Left ventricle myocardium superior (tissue), 1 donor: ENCODE data around the gene ETV6. TPM values are rescaled to one million over a fixed set of nuclear protein-coding genes. Genes with fewer than 3 reads are reported as not detected.

Experiments
- ATAC-seq: fragments of 200-7000 bp; cut with Tn5 transposase; one replicate; pipeline ENCODE4 v1.9.1; 2020; ENCODE audit warnings: mild to moderate bottlenecking, moderate library complexity
- DNase-seq: peaks from one replicate; pipeline ENCODE4 v3.0.0-alpha.2; 2020
- intact Hi-C: fragments of 100-400 bp; cut with micrococcal nuclease; formaldehyde crosslinking; loops from one replicate; pipeline ENCODE4 v1.11.0; 2022
- total RNA-seq: library from RNA; stranded (reverse); fragmentation: NEBNext Ultra II Directional; extraction: Animal tissue kit (Norgen Biotek cat#: 25700); gene quantifications from one replicate; pipeline ENCODE4 v1.2.1, GENCODE V29; 2021
- donor health status: DM: no; HTN: yes; CAD: no; lungs with severe emphysema.

Gene ETV6
- total RNA-seq, 1 donor from 2014 or later: 14.7 TPM

- DNase-seq (no peak), ATAC-seq (no peak)
- intact Hi-C loops: no loop called here
Observed at GRCh38 chr12:11762723-11763326, 113.4 kb downstream of the ETV6 start.

DNA sequence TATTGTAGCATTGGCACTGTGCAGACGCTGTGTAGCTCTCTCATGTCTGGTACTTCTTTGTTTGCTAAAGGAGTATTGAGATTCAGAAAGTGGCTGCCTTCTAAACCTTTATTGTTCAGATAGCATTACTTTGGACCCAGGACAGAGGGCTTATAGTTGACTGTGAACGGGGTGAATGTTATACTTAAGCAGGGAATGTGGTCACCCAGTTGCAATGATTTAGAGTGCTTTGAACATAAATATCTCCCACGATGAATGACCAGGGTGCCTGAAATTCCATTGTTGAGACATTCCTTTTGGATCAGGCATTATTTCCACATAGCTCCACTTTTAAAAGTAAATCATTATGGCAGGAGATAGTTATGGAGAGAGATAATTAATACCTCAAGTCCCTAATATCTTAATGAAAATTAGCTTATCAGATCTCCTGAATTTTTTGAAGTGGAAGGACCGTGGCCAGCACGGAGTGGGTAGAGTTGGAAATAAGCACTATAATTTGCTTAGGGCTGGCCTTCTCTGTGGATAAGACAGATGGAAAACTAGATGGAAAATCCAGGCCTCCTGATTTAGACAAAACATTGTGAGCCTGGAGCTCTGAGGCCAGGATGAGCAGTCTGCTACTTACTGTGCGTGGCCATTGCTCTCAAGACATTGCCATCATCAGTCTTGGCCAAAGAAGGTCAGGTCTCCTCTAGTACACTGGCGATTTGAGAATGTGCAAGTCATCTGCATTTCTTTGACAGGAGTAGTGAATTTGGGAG is 114.5 kb downstream of the ETV6 start:
- intact Hi-C loops: no loop called here
- ATAC-seq: no peak
- DNase-seq: no peak

DNA sequence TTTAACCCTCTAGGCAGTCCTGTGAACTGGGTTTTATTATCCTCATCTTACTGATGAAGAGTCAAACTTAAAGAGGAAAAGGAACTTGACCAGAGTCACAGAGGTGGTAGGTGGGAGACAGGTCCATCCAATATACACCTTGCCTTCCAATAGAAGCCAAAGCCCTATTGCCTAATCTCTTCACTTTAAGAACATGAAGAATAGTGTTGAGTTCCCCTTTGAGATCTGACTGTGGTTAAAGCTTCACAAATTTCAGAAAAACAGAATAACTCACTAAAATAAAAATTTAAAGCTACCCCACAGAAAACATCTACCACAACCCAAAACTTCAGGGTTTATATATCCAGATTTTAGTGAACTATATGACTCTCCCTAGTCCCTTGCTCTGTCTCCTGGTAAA is 115.4 kb downstream of the ETV6 start:
- DNase-seq: no peak
- no peak for ATAC-seq
- intact Hi-C loops: no loop called here

- intact Hi-C loops: no loop called here
- ATAC-seq (no peak), DNase-seq (no peak)
Observed at GRCh38 chr12:11765421-11765816, 115.9 kb downstream of the ETV6 start.

GRCh38 chr12:11765817-11766794 is 116.6 kb downstream of the ETV6 start:
- peak; percentile 76 for ATAC-seq
- DNase-seq: peak; percentile 33
- intact Hi-C loops: no loop called here

DNA sequence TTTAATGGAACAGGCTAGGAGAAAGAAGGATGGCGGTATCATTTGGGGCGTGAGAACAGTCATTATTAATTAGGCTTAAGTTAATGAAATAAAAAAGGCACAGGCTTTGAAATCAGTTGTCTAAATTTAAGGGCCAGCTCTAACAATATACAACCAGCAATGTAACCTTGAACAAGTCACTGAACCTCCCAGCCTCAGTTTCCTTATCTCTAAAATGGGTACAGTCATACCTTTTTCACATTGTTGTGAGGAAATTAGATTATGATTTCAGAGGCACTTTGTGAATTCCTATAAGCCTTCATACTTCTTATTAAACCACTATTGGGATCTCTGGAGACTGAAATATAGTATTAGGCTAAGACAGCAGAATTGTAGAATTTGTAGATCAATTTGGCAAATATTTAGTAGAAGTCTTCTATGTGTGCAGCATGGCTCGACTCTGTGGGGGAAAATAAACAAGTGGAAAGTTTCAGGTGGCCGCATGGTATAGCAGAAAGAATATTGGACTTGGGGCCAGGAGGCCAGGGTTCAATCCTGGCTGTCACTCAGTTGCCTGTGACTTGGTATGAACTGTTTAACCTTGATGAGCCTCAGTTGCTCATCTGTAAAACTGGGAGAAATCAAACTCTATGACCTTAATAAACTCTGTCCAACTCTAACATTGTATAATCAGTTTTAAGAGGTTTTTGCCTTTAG is 117.7 kb downstream of the ETV6 start:
- intact Hi-C loops: no loop called here
- ATAC-seq: no peak
- no peak for DNase-seq

- no peak for DNase-seq
- intact Hi-C loops: no loop called here
- peak; percentile 27 for ATAC-seq
Observed at GRCh38 chr12:11767798-11768197, 118.3 kb downstream of the ETV6 start.

GRCh38 chr12:11768233-11768965 is 118.9 kb downstream of the ETV6 start:
- DNase-seq (no peak), ATAC-seq (no peak)
- intact Hi-C loops: no loop called here

GRCh38 chr12:11769723-11770514 is 120.4 kb downstream of the ETV6 start:
- DNase-seq (no peak), ATAC-seq (no peak)
- intact Hi-C loops: no loop called here

- DNase-seq (no peak), ATAC-seq (peak; percentile 31)
- intact Hi-C loops: no loop called here
Observed at GRCh38 chr12:11771356-11771755, 121.9 kb downstream of the ETV6 start.

DNA sequence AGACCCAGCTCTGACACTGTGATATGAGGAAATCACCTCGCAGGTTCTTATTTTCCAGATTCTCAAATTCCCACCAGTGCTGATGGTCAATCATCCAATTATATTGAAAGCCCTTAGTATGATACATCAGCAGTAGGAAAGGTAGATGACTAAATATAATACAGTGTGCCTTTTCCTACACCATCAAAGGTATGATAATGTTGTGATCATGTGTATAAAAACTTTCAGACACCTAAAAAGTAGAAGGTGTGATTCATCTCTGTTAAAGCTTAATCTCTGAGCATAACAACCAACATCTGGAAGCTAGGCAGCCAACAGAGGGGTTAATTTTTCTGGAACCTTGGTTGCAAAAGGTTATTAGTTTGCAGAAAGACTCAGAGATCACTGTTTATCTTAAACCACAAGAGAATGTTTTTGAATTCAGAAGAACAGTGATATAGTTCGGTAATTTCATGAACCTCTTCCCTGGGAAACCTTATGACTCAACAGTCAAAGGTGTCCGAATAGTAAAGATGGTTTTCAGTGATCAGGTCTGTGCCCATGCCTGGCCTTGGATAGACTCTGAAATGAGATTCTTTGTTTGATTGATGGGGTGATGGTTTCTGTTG is 122.5 kb downstream of the ETV6 start:
- intact Hi-C loops: no loop called here
- no peak for ATAC-seq
- no peak for DNase-seq

GRCh38 chr12:11773889-11774677 is 124.6 kb downstream of the ETV6 start:
- intact Hi-C loops: no loop called here

DNA sequence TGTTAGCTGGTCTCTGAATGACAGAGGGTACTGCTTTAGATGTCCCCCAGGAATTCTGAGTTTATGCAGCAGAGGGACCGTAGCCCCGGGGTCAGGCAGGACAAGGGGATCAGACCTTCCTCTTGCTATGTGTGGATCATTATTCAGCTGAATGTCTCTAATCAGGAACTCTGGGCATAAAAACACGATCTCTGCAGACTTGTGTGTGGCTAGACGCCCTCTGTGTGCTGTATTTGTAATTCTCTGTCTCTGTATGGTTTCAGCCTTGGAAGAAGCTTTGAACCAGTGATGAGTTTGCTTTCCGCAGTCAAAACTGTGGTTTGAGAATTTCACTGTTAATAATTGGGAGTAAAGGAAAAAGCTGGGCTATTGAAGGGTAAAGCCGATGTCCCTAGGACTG is 125.3 kb downstream of the ETV6 start:
- DNase-seq: no peak
- no peak for ATAC-seq
- intact Hi-C loops: no loop called here

More at GRCh38 chr12:11773889-11774677, 124.6 kb downstream of the ETV6 start:
- DNase-seq (peak; percentile 35), ATAC-seq (peak; percentile 25)

DNA sequence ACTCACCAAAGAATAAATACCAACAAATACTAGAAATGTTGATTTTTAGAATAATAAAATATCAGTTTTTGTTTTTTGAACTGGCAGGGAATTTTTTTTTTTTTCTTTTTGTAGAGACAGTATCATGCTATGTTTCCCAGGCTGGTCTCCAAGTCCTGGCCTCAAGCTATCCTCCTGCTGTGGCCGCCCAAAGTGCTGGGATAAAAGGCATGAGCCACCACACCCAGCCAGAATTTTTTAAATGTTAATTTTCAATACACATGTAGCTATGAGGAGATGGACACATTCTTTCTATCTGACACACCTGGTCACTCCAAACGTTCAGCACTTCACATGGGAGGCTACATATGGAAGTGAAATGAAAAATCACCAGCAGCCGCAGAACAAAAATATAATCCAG is 126.8 kb downstream of the ETV6 start:
- no peak for ATAC-seq
- intact Hi-C loops: no loop called here
- no peak for DNase-seq

DNA sequence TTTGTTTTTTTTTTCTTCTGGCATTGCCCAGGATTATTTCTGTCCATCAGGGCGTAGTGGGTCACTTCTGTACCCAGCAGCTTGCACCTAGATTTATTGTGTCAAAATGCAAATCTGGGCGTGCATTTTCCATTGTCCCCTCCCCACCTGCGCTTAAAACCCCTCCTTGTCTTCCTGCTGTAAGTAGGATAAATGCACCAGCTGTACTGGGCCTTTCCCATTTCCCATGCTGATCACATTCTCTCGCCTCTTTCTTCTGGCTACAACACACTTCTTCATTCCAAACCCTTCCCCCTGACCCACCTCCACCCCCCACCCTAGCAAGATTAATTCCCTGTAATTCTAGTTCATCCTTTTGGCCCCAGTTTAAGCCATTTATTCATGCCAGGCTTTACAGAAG is 128.0 kb downstream of the ETV6 start:
- ATAC-seq (no peak), DNase-seq (no peak)
- intact Hi-C loops: no loop called here

DNA sequence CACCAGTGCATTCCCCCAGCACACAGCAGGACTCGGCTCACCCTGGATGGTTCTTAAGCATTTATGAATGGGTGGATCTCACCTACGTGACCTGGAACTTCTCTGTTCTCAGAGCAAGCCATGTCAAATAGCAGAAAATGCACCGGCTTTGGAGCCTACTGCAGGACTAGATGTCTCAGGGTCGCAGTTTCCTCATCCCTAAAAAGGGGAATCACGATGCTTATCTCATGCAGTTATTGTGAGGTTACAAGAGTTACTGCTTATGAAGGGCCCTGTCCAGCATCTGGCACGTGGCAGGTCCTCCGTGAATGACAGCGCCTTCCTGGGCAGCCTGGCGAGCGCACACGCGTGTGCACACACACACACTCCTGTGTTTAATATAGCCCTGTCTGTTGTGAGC is 128.5 kb downstream of the ETV6 start:
- intact Hi-C loops: no loop called here
- ATAC-seq (peak; percentile 22), DNase-seq (no peak)
